HT-29 (cell line): Measurements from ENCODE around the gene TUBB1. TPM values are rescaled to one million over a fixed set of nuclear protein-coding genes. Genes with fewer than 3 reads are reported as not detected.

ENCODE experiments used
- DNase-seq: peaks from one replicate; pipeline ENCODE4 v3.0.0-alpha.2; 2015; ENCODE audit warnings: low spot score
- total RNA-seq: library from RNA; depleted of rRNA; stranded (reverse); fragments of >200 nt; shearing (Covaris generic); gene quantifications from 2 replicates; pipeline ENCODE4 v1.2.3, GENCODE V29; 2014

TUBB1 gene
- total RNA-seq, 1 experiment from 2014 or later: 0.13 TPM

GRCh38 chr20:59042151-59042795, 23.0 kb downstream of the TUBB1 start, which contains the start of gene PRELID3B:
PRELID3B (minus strand) TSS chr20:59042786; CDS start chr20:59042730, 56 bp downstream.
- DNase-seq: peak; percentile 71

GRCh38 chr20:59042796-59043631, 23.8 kb downstream of the TUBB1 start:
- peak; percentile 99 for DNase-seq

DNA sequence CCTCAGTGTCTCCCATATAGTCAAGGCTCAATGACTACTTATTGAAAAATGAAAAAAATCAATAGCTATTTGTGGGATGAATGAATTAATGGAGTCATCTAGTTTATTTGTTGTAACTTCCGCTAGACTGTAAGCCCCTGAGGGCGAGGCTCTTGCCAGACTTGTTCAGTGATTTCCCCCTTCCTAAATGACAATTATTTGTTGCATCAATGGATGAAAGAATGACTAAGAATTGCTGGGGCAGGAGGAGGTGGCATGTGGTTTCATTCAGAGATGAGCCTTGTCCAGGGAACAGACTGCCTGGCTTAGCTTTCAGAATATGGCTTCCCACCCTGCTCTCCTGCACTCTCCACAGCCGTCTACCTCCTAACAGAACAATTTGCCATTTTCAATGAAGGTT, 24.5 kb downstream of the TUBB1 start:
- DNase-seq: no peak

- no peak for DNase-seq
Observed at GRCh38 chr20:59044295-59044694, 25.1 kb downstream of the TUBB1 start.

GRCh38 chr20:59044796-59045195, 25.6 kb downstream of the TUBB1 start:
- no peak for DNase-seq

DNA sequence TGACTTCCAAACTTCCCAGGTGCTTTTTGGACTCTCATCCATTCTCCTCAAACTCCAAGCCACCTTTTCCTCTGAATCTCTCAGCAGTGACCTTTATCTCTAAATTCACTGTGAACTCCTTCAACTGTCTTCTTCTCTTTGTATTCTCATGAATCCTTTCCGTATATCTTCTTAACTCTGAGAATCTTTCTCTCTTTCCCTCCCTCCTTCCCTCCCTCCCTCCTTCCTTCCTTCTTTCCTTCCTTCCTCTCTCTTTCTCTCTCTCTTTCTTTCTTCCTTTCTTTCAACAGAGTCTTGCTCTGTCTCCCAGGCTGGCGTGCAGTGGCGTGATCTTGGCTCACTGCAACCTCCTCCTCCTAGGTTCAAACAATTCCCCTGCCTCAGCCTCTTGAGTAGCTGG, 27.6 kb downstream of the TUBB1 start:
- no peak for DNase-seq

DNA sequence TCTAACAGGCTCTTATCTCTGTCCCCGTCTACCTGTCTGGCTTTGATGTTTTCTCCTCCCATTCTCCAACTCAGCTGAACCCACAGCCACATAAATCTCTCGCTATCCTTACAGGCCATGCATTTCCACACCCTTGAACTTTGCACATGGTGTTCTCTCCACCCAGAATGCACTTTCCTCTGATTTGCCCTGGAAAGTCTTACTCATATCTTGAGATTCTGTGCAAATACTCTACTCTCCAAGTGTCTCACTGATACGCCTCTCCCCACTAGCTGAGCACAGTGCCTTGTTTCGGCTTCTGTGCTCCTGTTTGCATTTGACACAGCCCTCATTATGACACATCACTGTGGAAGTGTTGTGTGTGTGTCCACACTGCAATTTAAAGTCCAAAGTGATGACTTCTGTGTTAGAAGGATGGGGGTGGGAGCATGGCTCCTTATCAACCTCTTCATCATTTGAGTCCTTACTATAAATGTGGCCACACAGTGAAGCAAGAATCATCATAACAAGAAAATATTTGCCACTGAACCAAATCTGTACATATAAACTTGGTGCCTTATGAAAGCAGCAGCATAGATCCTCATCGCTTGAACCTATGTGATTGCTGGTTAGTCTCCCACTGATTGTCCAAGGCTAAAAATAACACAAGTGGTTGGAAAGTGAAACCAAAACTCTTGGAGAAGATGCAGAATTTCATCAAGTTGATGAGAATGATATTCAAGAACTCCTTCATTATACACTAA, 28.9 kb downstream of the TUBB1 start:
- peak; percentile 87 for DNase-seq

DNA sequence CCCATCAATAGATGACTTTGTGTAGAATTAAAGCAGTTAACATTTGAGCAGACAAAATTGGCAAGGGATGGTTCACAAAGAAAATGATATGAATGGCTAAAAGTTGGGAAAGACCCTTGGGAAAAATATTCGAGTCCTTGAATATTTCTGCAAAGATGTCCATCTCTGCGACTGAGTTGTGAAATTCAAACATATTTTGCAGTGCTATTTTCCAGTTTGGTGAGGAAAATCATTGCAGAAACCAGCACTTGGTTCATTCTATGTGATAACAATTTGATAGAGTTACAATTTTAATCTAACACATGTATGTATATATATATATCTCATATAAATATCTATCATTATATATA, 29.4 kb downstream of the TUBB1 start:
- DNase-seq: no peak

GRCh38 chr20:59050437-59050836, 31.2 kb downstream of the TUBB1 start:
- DNase-seq: no peak

DNA sequence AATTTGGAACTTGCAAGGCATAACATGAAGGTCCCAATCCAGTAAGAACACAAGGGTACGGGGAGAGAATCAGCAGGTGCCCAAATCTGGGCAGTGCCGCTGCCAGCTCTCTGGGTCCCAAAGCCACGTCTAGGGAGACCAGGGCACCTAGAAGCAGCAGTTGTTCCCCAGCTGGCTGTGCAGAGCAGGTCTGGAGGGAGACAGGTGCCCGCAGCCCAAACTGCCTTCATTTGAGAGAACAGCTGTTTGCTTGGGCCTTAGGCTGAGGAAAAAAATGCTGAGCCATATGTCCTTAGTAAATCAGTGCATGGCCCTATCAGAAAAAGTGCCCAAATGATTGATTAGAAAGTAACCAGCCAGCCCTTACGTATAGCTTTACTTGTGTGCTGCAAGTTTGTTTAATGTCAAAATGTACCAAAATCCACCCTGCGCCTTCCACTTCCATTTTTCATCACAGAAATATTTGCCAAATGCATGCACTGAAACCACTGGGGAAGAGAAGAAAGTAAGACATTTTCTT, 32.5 kb downstream of the TUBB1 start:
- DNase-seq: no peak

DNA sequence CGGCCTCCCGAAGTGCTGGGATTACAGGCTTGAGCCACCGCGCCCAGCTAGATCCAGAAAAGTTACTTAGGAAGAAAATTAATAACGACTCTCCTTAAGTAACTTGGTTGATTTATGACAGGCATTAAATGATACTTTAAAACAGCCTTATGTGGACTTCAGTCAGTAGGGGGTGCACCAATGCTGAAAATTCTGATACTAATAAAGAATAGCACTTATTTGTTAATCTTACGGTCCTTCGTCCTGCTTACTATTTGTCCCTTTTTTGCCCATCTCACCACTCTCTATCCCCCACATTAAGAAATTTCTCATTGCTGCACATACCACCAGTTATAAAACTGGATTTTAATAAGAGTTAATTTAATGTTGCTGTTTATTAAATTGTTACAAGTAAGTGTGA, 36.1 kb downstream of the TUBB1 start:
- peak; percentile 68 for DNase-seq

DNA sequence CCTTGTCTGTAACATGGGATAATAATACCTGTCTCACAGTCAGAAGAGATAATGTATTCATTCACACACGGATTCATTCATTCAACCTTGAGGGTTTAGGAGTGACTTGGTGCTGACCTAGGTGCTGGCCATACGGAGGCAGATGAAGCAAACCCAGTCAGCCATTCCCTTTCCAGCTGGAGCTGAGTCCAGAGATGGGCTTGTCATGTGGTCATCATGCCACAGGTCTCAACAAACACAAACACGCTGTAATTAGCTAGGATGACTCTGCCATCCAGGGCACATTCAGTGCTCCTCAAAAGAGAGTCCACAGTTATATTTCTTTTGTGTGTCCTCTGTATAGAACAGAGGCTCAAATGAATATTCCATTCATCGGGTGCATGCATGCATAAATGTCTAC, 42.9 kb downstream of the TUBB1 start:
- no peak for DNase-seq

GRCh38 chr20:59063358-59064213, 44.4 kb downstream of the TUBB1 start:
- peak; percentile 34 for DNase-seq

- no peak for DNase-seq
Observed at GRCh38 chr20:59064214-59064722, 45.0 kb downstream of the TUBB1 start.

DNA sequence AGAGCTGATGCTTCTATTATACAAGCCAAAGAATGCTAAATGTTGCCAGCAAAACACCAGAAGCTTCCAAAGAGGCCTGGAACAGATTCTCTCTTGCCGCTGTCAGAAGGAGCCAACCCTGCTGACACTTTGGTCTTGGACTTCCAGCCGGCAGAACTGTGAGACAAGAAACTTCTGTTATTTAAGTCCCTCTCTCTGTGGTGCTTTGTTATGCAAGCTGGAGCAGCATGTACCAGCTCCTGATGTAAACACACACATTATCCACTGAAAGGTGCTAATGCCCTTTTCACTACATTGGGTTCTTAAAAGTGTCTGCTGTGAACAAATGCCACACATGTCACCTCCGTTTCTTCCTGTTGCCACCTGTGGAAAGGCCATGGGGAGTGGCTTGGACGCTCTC, 49.3 kb downstream of the TUBB1 start:
- no peak for DNase-seq

DNA sequence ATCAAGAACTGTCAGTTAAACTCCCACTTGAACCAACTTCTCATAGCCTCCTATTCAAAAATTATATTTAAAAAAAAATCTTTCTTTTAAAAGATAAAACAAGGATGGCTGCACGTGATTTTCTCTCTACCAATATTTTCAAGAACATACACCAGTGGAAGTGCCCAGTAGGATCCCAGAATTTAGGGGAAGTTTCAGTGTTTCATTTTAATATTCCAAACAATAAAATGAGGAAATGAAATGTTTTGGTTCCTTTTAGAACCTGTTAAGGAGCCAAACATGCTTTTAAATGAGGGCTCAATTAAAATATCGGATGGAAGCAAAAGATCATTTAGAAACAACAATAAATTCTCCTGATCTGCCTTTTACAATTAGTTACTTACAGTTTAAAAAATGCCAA, 49.8 kb downstream of the TUBB1 start:
- DNase-seq: no peak

- DNase-seq: no peak
Observed at GRCh38 chr20:59071216-59071615, 52.0 kb downstream of the TUBB1 start.

GRCh38 chr20:59073582-59073981, 54.4 kb downstream of the TUBB1 start:
- DNase-seq: no peak

GRCh38 chr20:59074456-59074855, 55.2 kb downstream of the TUBB1 start:
- no peak for DNase-seq

- no peak for DNase-seq
Observed at GRCh38 chr20:59075934-59076508, 56.8 kb downstream of the TUBB1 start.
